WTC11 (cell line): ENCODE measurements around the gene CSNK2B. TPM values are rescaled to one million over a fixed set of nuclear protein-coding genes. Genes with fewer than 3 reads are reported as not detected.

Experiments used
- ATAC-seq: fragments of 200-7000 bp; cut with Tn5 transposase; 2 replicates; pipeline ENCODE4 v1.10.0; 2021; ENCODE audit warnings: mild to moderate bottlenecking, moderate library complexity
- CTCF ChIA-PET: fragments of 300-600 bp; sonication (Branson Sonifier 250); formaldehyde crosslinking; loops from one replicate; lab custom pipeline; 2021; ENCODE audit warnings: antibody characterized with exemption; lab: Charles Lee
- POLR2A ChIA-PET: fragments of 350-600 bp; sonication (Branson Sonifier 250); formaldehyde crosslinking; loops from one replicate; lab custom pipeline; 2021; ENCODE audit warnings: antibody characterized with exemption; lab: Charles Lee
- DNase-seq: peaks from one replicate; pipeline ENCODE4 v3.0.0; 2021; ENCODE audit warnings: low spot score
- H3K27ac Mint-ChIP-seq: 2 replicates; pipeline ENCODE4 v1.8.0; 2021; ENCODE audit warnings: mixed read lengths
- H3K27me3 Mint-ChIP-seq: 2 replicates; pipeline ENCODE4 v1.8.0; 2021; ENCODE audit warnings: low read depth, mild to moderate bottlenecking, moderate library complexity, mixed read lengths
- H3K36me3 Mint-ChIP-seq: 2 replicates; pipeline ENCODE4 v1.8.0; 2021; ENCODE audit warnings: mixed read lengths
- H3K4me1 Mint-ChIP-seq: 2 replicates; pipeline ENCODE4 v1.8.0; 2022; ENCODE audit warnings: mixed read lengths
- H3K4me3 Mint-ChIP-seq: 2 replicates; pipeline ENCODE4 v1.8.0; 2021; ENCODE audit warnings: mild to moderate bottlenecking, moderate library complexity, mixed read lengths
- H3K9me3 Mint-ChIP-seq: 2 replicates; pipeline ENCODE4 v1.8.0; 2021; ENCODE audit warnings: mixed read lengths
- AFF4 ChIP-seq: sonication (generic); formaldehyde crosslinking; IDR thresholded peaks from 2 replicates; pipeline ENCODE4 v1.8.1; 2023; ENCODE audit warnings: mild to moderate bottlenecking, missing genetic modification reagents, borderline replicate concordance
- EMX1 ChIP-seq: fragments of 250-450 bp; sonication (Bioruptor Pico); IDR thresholded peaks from 2 replicates; pipeline ENCODE4 v1.8.0; 2021; ENCODE audit warnings: mild to moderate bottlenecking
- GTF2I ChIP-seq: fragments of 250-450 bp; sonication (Bioruptor Pico); conservative IDR thresholded peaks from 2 replicates; pipeline ENCODE4 v1.4.0; 2021; ENCODE audit warnings: mild to moderate bottlenecking
- JUN ChIP-seq: sonication (generic); formaldehyde crosslinking; IDR thresholded peaks from 2 replicates; pipeline ENCODE4 v1.8.0; 2023; ENCODE audit warnings: mild to moderate bottlenecking, missing genetic modification reagents
- NFE2L1 ChIP-seq: sonication (generic); formaldehyde crosslinking; IDR thresholded peaks from 2 replicates; pipeline ENCODE4 v1.8.1; 2023; ENCODE audit warnings: missing genetic modification reagents
- RORB ChIP-seq: fragments of 250-450 bp; sonication (Bioruptor Pico); IDR thresholded peaks from 2 replicates; pipeline ENCODE4 v1.9.0; 2021; ENCODE audit warnings: mild to moderate bottlenecking
- USF2 ChIP-seq: sonication (generic); formaldehyde crosslinking; IDR thresholded peaks from 2 replicates; pipeline ENCODE4 v1.8.1; 2023; ENCODE audit warnings: mild to moderate bottlenecking, missing genetic modification reagents, moderate library complexity
- ZNF219 ChIP-seq: sonication (generic); formaldehyde crosslinking; IDR thresholded peaks from 2 replicates; pipeline ENCODE4 v1.8.0; 2023; ENCODE audit warnings: missing genetic modification reagents, mild to moderate bottlenecking, borderline replicate concordance
- ZNF232 ChIP-seq: sonication (generic); formaldehyde crosslinking; IDR thresholded peaks from 2 replicates; pipeline ENCODE4 v1.8.0; 2022; ENCODE audit warnings: mild to moderate bottlenecking, missing genetic modification reagents
- ZNF263 ChIP-seq: sonication (generic); formaldehyde crosslinking; IDR thresholded peaks from 2 replicates; pipeline ENCODE4 v1.8.1; 2022; ENCODE audit warnings: low read depth, mild to moderate bottlenecking, moderate library complexity, missing genetic modification reagents
- ZNF396 ChIP-seq: fragments of 250-450 bp; sonication (Bioruptor Pico); IDR thresholded peaks from 2 replicates; pipeline ENCODE4 v1.8.0; 2021; ENCODE audit warnings: mild to moderate bottlenecking, moderate library complexity, borderline replicate concordance
- ZNF532 ChIP-seq: fragments of 250-450 bp; sonication (Bioruptor Pico); IDR thresholded peaks from 2 replicates; pipeline ENCODE4 v1.9.0; 2021; ENCODE audit warnings: mild to moderate bottlenecking, borderline replicate concordance
- total RNA-seq: library from RNA; stranded (reverse); gene quantifications from 3 replicates; pipeline ENCODE4 v1.2.3, GENCODE V29; 2021

CSNK2B gene
- total RNA-seq, 1 experiment from 2014 or later = 183 TPM

- Mint-ChIP-seq H3K27me3 (no peaks in the 10 kb centered on the region), H3K4me1 (peaks cover 21% of the 10 kb centered on the region), H3K4me3 (no peak overlapping the region; the same call in 1 of the 2 replicates), H3K27ac (no peak overlapping the region; the same call in 1 of the 2 replicates), H3K9me3 (no peaks in the 10 kb centered on the region), H3K36me3 (peaks cover 15% of the 10 kb centered on the region)
- DNase-seq (no peak), ATAC-seq (no peak)
- TF ChIP-seq ZNF396 (CRISPR knock-in tag) = no peak
- CTCF ChIA-PET = interaction anchor here (1.1 kb wide), 1 partner anchor 112 kb away, joined by 3 read pairs; the partner anchor contains the start of gene ATP6V1G2
- POLR2A ChIA-PET = no interaction called here
Measured at GRCh38 chr6:31658158-31658688, 7.7 kb upstream of the CSNK2B start.

- Mint-ChIP-seq H3K36me3 (peaks cover 24% of the 10 kb centered on the region), H3K27ac (peak overlapping the region; percentile 83; the same call in 1 of the 2 replicates), H3K27me3 (no peaks in the 10 kb centered on the region), H3K4me1 (peaks cover 30% of the 10 kb centered on the region), H3K9me3 (no peaks in the 10 kb centered on the region), H3K4me3 (peak overlapping the region; percentile 89)
- TF ChIP-seq ZNF263 (CRISPR knock-in tag) (no peak), EMX1 (no peak), JUN (CRISPR knock-in tag) (no peak), RORB (CRISPR knock-in tag) (no peak), ZNF532 (CRISPR knock-in tag) (no peak), USF2 (CRISPR knock-in tag) (no peak), GTF2I (CRISPR knock-in tag) (no peak), AFF4 (CRISPR knock-in tag) (no peak), NFE2L1 (CRISPR knock-in tag) (no peak), ZNF219 (no peak), ZNF232 (CRISPR knock-in tag) (no peak)
- DNase-seq = no peak
- POLR2A ChIA-PET = no interaction called here
- CTCF ChIA-PET = interaction anchor here (1.0 to 1.1 kb wide), 2 partner anchors 108 to 113 kb away, joined by 3 read pairs; partner anchors contain the start of gene ATP6V1G2
- ATAC-seq = no peak
Measured at GRCh38 chr6:31658983-31659648, 6.8 kb upstream of the CSNK2B start.
